Naive thymus-derived CD8-positive, alpha-beta T cell (primary cell): ENCODE results near the gene ME1. TPM values are rescaled to one million over a fixed set of nuclear protein-coding genes. Genes with fewer than 3 reads are reported as not detected.

Experiments used
- polyA plus RNA-seq, 3 donors: library from polyadenylated mRNA; unstranded; fragments of 300-500 nt; fragmentation: Illumina TruSeq; gene quantifications; one replicate each; pipeline ENCODE4 v1.2.3, GENCODE V29; 2021
- total RNA-seq, 8 experiments: library from RNA in 2 of 8; stranded (reverse) in 2 of 8; gene quantifications; one replicate each; pipeline ENCODE4 v1.2.3 and lab custom pipeline; 2021 to 2026

Gene ME1
- total and polyA plus RNA-seq, 5 experiments from 2014 or later = 0.11 TPM; not detected in 4

Other genes starting within 250 kb of the ME1 start
- gene PGM3, start 237.8 kb downstream of the ME1 start, total RNA-seq = 10 to 100 TPM; 30.7 to 31.7 TPM
- gene PGM3, start 237.8 kb downstream of the ME1 start, polyA plus RNA-seq = 1 to 10 TPM; 5.4 to 8.4 (median 6.7) TPM
- gene RWDD2A, start 237.7 kb downstream of the ME1 start, total RNA-seq = 1 to 10 TPM; 5.1 to 6.1 TPM
- gene RWDD2A, start 237.7 kb downstream of the ME1 start, polyA plus RNA-seq = 1 to 10 TPM; 2.0 to 3.5 (median 2.5) TPM
- not detected for gene PRSS35, start 81.5 kb upstream of the ME1 start, total RNA-seq
- not detected for gene PRSS35, start 81.5 kb upstream of the ME1 start, polyA plus RNA-seq